Dedifferentiated amniotic fluid mesenchymal stem cell (primary cell): Measurements from ENCODE around the gene DENND11.
"Not testable (repeated sequence)": the region's sequence is repeated elsewhere in the genome, so short reads cannot be mapped to it uniquely, and the experiment has no call there.

Experiments used
- DNase-seq: peaks from one replicate; pipeline ENCODE4 v3.0.0-alpha.2; 2016; ENCODE audit errors: extremely low spot score

Gene DENND11

DNA sequence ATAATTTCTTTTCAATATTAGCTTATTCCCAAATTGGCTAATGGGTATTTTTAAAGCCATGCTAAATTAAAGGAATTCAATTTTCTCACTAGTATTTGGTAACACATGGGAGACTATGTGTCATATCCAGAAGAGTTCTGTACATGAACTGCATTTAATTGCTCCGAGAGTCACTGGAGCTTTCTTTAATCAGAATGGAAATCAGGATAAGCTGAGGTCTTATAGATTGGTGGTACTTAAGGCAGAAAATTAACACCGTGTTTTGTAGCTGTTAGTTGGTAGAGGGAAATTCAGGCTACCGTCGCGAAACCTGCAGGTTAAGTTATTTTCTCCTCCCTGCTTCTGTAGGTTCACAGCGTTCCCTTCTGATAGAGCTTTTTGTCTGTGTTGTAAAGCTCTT lies 6.4 kb upstream of the DENND11 start, which contains the start of gene WEE2:
WEE2 (plus strand) TSS at position 3 of the 400 bp plus-strand sequence. CDS start 406 bp downstream, outside the sequence.
- no peak for DNase-seq

GRCh38 chr7:141706239-141707064 lies 4.5 kb upstream of the DENND11 start:
- DNase-seq = no peak

DNA sequence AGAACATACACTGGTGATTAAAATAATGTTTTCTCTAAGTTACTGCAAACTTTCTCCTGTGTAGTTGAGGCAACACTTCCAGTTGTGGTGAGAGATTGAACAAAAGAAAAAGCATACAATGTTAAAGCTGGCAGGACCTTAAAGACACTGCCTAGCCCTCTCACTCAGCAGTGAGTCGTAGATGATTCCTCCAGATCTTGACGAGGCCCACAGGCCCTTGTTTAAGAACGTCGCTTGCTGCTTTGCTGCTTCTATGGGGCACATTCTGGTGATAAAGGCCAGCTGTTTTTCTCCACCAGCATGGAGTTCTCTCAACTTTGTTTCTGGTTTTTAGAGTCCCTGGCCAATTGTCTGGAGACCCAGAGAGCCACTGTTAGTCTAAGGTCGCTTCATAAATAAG lies 2.8 kb upstream of the DENND11 start:
- no peak for DNase-seq

GRCh38 chr7:141704112-141704511 lies 2.1 kb upstream of the DENND11 start:
- DNase-seq = no peak

DNA sequence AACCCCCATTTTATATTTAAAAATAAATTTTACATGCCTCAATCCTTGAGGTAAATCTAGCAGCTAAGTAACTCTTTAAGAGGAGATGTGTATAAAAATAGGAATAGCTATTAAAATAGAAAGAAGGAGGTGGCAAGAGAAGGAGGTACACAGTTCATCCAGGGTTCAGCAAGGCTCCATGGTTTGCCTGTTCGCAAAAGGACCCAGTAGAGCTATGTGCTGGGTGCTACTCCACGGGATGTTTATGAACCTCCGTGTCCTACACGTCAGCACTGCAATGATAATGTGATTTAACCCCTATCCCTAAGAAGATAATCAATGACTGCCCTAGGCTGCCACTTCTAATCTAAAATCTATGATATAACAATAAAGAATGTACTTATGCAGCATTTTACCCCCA lies 926 bp upstream of the DENND11 start:
- no peak for DNase-seq

- DNase-seq = no peak
These were observed 398 bp downstream of the DENND11 start for GRCh38 chr7:141701489-141702046.

GRCh38 chr7:141700848-141701371 lies 1.1 kb downstream of the DENND11 start:
- DNase-seq = no peak

DNA sequence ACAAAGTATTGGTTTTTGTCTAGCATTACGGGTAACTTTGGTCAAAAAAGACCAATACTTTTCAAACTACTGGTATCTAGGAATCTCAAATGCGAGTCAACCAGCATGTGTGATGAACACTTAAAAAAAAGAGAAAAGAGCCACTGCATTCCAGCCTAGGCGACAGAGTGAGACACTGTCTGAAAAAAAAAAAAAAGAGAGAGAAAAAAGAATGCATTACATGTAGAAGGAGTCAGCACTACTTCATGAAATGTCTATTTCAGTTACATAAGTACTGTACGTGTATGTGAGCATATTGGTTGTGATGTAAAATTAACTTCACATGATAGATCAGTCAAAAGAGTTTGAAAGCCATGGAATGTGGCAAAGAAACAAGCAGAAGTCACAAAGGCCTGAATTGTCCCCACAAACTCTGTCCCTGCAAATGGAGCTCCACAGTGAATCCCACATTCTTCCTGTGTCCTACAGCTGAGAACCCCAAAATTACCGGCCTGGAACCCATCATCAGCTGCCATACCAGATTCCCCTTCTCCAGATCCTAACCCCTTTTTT lies 1.6 kb downstream of the DENND11 start:
- DNase-seq = no peak

- no peak for DNase-seq
These were observed 2.1 kb downstream of the DENND11 start for GRCh38 chr7:141699860-141700259.

DNA sequence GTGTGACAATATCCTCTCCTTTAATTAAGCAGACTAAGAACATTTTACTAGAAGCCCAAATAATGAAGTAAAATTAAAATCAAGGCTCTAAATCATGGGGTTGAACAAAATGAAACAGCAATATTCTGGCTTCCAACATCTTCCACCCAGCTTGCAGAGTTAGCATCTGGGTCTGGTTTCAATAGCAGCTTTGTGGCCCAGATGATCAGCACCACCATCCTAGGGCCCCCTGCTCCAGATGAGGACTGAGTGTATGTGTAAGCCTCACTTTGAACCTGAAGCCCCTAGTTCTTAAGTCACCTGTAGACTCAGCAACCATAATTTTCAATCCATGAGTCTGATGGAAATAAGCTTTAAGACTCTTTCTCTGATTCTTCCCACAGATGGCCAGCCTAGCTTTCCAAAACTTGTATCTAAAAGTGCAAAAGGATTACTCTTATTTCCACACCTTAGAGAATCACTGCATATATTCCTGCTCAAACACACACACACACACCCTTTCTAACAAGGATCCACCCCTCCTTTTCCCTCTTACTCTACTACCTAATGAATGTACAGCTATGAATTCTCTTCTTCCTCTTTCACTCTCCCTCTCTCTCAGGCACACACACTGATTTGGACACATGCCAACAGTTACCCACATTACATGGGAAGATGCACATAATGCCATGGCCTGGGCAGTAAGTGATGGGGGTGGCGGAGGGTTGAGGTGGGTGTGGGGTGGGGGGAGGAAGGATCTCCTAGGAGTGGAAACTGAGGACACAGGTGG lies 3.5 kb downstream of the DENND11 start:
- DNase-seq = no peak

GRCh38 chr7:141697211-141697871 lies 4.6 kb downstream of the DENND11 start:
- DNase-seq = no peak

DNA sequence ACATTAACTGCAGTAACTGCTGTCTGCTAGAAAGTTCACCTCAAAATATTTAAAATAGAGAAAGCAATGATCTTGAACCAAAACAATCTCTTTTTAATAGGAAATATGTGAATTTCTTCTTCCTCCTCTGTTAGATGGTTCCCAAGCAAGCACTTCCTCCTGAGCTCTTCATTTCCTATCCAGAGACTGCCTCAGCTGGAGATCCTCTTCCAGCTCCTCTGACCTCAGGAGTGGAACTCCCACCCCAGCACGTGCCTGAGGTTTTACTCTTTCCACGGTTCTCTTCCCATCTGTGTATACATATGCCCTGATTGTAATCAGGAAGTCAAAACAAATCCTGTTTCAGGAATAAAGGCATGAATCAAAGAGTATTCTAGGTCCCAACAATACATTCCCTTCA lies 5.6 kb downstream of the DENND11 start:
- DNase-seq = no peak

- DNase-seq = no peak
These were observed 6.1 kb downstream of the DENND11 start for GRCh38 chr7:141695803-141696289.

- DNase-seq = no peak
These were observed 8.9 kb downstream of the DENND11 start for GRCh38 chr7:141693082-141693481.

GRCh38 chr7:141691961-141692360 lies 10.0 kb downstream of the DENND11 start:
- DNase-seq = no peak

- no peak for DNase-seq
These were observed 10.4 kb downstream of the DENND11 start for GRCh38 chr7:141691540-141691939.

- DNase-seq = not testable (repeated sequence)
These were observed 12.7 kb downstream of the DENND11 start for GRCh38 chr7:141689072-141689825.

DNA sequence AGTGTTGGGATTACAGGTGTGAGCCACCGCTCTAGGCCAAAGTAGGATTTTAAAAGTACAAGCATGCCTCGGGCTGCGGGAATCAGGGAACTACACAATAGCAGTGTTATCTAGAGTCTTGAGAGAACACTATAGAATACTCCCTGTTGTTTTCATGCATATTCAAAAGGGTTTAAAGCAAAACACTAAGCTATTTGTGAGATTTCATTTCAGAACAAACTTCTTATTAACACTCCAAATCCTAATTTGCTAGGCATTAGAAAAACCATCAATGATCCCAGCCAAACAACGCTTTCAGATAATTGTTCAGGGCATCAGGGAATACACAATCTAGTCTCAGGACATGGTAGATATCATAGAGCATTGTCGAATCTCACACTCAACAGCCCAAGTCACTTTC lies 13.9 kb downstream of the DENND11 start:
- no peak for DNase-seq

- DNase-seq = no peak
These were observed 15.3 kb downstream of the DENND11 start for GRCh38 chr7:141686670-141687069.

DNA sequence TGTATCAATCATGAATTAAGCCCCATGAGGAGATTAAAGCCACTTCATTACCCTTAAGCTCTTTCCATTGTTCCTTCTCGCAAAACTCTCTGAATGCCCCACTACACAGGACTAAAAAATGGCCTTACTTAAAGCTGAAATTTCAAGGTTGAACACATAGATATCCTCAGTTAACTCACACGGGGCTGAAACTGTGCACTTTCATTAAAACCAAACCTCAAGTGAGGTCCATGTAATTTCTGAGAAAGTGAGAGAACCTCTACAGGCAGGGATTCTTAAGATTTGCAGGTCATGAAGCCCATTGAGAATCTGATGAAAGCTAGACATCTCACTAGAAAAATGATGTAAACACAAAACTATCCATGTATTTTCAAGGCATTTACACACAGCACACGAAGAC lies 15.9 kb downstream of the DENND11 start:
- DNase-seq = no peak
